Measurements from ENCODE around the gene HMGA1.
"Not testable (repeated sequence)": the region's sequence is repeated elsewhere in the genome, so short reads cannot be mapped to it uniquely, and the experiment has no call there.

The HMGA1 gene

GRCh38 chr6:34248727-34249468 is 12.2 kb downstream of the HMGA1 start, which contains the start of gene SMIM29:
TSS of gene SMIM29 (minus strand) at chr6:34249006. CDS start at chr6:34247791, 1,215 bp downstream.
- no peaks in the 10 kb centered on the region for H3K36me3 ChIP-seq (ENCODE audit: control insufficient read depth in 2 of 2, insufficient read depth in 2 of 2, low read length in 2 of 2)
- no peaks in the 10 kb centered on the region for H3K9me3 ChIP-seq (ENCODE audit: control insufficient read depth in 2 of 2, low read length in 2 of 2)
- H3K4me3 ChIP-seq (ENCODE audit: low read length in 2 of 2) = peak within 1 kb of the TSS; percentile 92 to 94
- H3K9ac ChIP-seq (ENCODE audit: low read length in 2 of 2) = peak within 1 kb of the TSS; percentile 75 to 84
- H3K4me1 ChIP-seq (ENCODE audit: control insufficient read depth, insufficient read depth, low read length) = peaks cover 31% of the 10 kb centered on the region
- no peaks in the 10 kb centered on the region for H3K27me3 ChIP-seq (ENCODE audit: control insufficient read depth in 1 of 2, insufficient read depth in 2 of 2, low read length in 2 of 2)
- peak within 1 kb of the TSS; percentile 58 for H3K27ac ChIP-seq (ENCODE audit: low read length)

DNA sequence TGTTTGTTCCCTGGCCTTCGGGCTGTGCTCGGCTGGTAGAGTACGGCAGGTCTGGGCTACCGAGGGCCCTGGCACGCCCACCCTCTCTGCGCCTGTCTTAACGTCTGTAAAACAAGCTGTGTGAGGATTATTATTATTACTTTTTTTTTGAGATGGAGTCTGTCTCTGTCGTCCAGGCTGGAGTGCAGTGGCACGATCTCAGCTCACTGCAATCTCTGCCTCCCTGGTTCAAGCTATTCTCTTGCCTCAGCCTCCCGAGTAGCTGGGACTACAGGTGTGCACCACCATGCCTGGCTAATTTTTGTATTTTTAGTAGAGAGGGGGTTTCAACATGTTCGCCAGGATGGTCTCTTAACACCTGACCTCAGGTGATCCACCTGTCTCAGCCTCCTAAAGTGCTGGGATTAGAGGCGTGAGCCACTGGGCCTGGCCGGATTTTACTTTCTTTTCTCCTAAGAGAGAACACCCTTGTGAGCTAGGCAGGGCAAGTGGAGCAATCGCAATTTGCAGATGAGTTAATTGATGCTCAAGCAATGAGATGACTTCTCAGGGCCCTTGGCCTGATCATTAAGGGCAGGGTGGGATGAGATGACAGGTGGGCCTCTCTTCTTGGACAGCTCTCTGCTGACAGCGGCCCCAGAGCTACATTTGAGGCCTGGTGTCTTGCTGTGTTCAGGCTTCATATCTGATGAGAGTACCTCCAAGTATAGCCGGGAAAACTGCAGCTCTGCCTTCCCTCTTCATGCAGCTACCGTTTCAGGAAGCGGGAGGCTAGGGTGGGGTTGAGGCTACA is 13.0 kb downstream of the HMGA1 start:
- H3K27ac ChIP-seq (ENCODE audit: low read length) = peak overlapping the region; percentile 46
- peak overlapping the region; percentile 71 to 94 for H3K4me3 ChIP-seq (ENCODE audit: low read length in 2 of 2)

GRCh38 chr6:34252395-34252794 is 15.7 kb downstream of the HMGA1 start:
- H3K9ac ChIP-seq (ENCODE audit: low read length in 2 of 2); H3K9me3 ChIP-seq (ENCODE audit: control insufficient read depth in 2 of 2, low read length in 2 of 2); H3K4me3 ChIP-seq (ENCODE audit: low read length in 2 of 2); H3K27me3 ChIP-seq (ENCODE audit: control insufficient read depth in 1 of 2, insufficient read depth in 2 of 2, low read length in 2 of 2); H3K27ac ChIP-seq (ENCODE audit: low read length); H3K36me3 ChIP-seq (ENCODE audit: control insufficient read depth in 2 of 2, insufficient read depth in 2 of 2, low read length in 2 of 2): not testable (repeated sequence)
- peaks cover 20% of the 10 kb centered on the region for H3K4me1 ChIP-seq (ENCODE audit: control insufficient read depth, insufficient read depth, low read length)

More for the DNA sequence above, 13.0 kb downstream of the HMGA1 start:
- peak overlapping the region; percentile 58 to 84 for H3K9ac ChIP-seq (ENCODE audit: low read length in 2 of 2)
- H3K9me3 ChIP-seq (ENCODE audit: control insufficient read depth in 2 of 2, low read length in 2 of 2) = no peaks in the 10 kb centered on the region
- no peaks in the 10 kb centered on the region for H3K27me3 ChIP-seq (ENCODE audit: control insufficient read depth in 1 of 2, insufficient read depth in 2 of 2, low read length in 2 of 2)
- H3K36me3 ChIP-seq (ENCODE audit: control insufficient read depth in 2 of 2, insufficient read depth in 2 of 2, low read length in 2 of 2) = no peaks in the 10 kb centered on the region
- peaks cover 23% of the 10 kb centered on the region for H3K4me1 ChIP-seq (ENCODE audit: control insufficient read depth, insufficient read depth, low read length)

DNA sequence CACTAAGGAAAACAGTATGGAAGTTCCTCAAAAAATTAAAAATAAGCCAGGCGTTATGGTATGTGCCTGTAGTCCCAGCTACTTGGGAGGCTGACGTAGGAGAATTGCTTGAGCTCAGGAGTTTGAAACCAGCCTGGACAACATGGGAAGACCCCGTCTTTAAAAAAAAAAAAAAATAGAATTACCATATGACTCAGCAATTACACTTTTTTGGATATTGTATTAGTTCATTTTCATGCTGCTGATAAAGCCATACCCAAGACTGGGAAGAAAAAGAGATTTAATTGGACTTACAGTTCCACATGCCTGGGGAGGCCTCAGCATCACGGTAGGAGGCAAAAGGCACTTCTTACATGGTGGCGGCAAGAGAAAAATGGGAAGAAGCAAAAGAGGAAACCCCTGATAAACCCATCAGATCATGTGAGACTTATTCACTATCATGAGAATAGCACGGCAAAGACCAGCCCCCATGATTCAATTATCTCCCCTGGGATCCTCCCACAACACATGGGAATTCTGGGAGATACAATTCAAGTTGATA is 22.9 kb downstream of the HMGA1 start:
- H3K9ac ChIP-seq (ENCODE audit: low read length in 2 of 2) = no peak overlapping the region
- H3K27me3 ChIP-seq (ENCODE audit: control insufficient read depth in 1 of 2, insufficient read depth in 2 of 2, low read length in 2 of 2) = no peaks in the 10 kb centered on the region
- no peak overlapping the region for H3K27ac ChIP-seq (ENCODE audit: low read length)
- H3K4me1 ChIP-seq (ENCODE audit: control insufficient read depth, insufficient read depth, low read length) = no peaks in the 10 kb centered on the region
- H3K9me3 ChIP-seq (ENCODE audit: control insufficient read depth in 2 of 2, low read length in 2 of 2) = no peaks in the 10 kb centered on the region
- H3K4me3 ChIP-seq (ENCODE audit: low read length in 2 of 2) = no peak overlapping the region
- no peaks in the 10 kb centered on the region for H3K36me3 ChIP-seq (ENCODE audit: control insufficient read depth in 2 of 2, insufficient read depth in 2 of 2, low read length in 2 of 2)

GRCh38 chr6:34260576-34261267 is 24.0 kb downstream of the HMGA1 start:
- Histone ChIP-seq H3K4me3 (ENCODE audit: low read length in 2 of 2) (no peak overlapping the region), H3K9ac (ENCODE audit: low read length in 2 of 2) (no peak overlapping the region), H3K36me3 (ENCODE audit: control insufficient read depth in 2 of 2, insufficient read depth in 2 of 2, low read length in 2 of 2) (no peaks in the 10 kb centered on the region), H3K27ac (ENCODE audit: low read length) (no peak overlapping the region), H3K9me3 (ENCODE audit: control insufficient read depth in 2 of 2, low read length in 2 of 2) (no peaks in the 10 kb centered on the region), H3K27me3 (ENCODE audit: control insufficient read depth in 1 of 2, insufficient read depth in 2 of 2, low read length in 2 of 2) (no peaks in the 10 kb centered on the region), H3K4me1 (ENCODE audit: control insufficient read depth, insufficient read depth, low read length) (no peaks in the 10 kb centered on the region)

- not testable (repeated sequence) for H3K36me3 ChIP-seq (ENCODE audit: control insufficient read depth in 2 of 2, insufficient read depth in 2 of 2, low read length in 2 of 2); H3K27ac ChIP-seq (ENCODE audit: low read length); H3K9me3 ChIP-seq (ENCODE audit: control insufficient read depth in 2 of 2, low read length in 2 of 2); H3K4me1 ChIP-seq (ENCODE audit: control insufficient read depth, insufficient read depth, low read length); H3K9ac ChIP-seq (ENCODE audit: low read length in 2 of 2); H3K27me3 ChIP-seq (ENCODE audit: control insufficient read depth in 1 of 2, insufficient read depth in 2 of 2, low read length in 2 of 2); H3K4me3 ChIP-seq (ENCODE audit: low read length in 2 of 2)
Observed at GRCh38 chr6:34263484-34263883, 26.8 kb downstream of the HMGA1 start.

DNA sequence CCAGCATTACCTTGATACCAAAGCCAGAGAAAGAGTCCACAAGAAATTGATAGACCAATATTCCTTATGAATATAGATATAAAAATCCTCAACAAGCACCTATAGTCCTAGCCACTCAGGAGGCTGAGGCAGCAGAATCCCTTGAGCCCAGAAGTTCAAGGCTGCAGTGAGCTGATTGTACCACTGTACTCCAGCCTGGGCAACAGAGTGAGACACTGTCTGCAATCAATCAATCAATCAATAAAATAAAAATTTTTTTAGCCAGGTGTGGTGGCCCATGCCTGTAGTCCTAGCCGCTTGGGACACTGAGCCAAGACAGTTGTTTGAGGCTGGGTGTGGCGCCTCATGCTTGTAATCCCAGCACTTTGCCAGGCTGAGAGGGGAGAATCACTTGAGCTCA is 31.1 kb downstream of the HMGA1 start:
- no peak overlapping the region for H3K9ac ChIP-seq (ENCODE audit: low read length in 2 of 2)
- no peaks in the 10 kb centered on the region for H3K9me3 ChIP-seq (ENCODE audit: control insufficient read depth in 2 of 2, low read length in 2 of 2)
- H3K4me1 ChIP-seq (ENCODE audit: control insufficient read depth, insufficient read depth, low read length) = no peaks in the 10 kb centered on the region
- H3K27me3 ChIP-seq (ENCODE audit: control insufficient read depth in 1 of 2, insufficient read depth in 2 of 2, low read length in 2 of 2) = no peaks in the 10 kb centered on the region
- no peaks in the 10 kb centered on the region for H3K36me3 ChIP-seq (ENCODE audit: control insufficient read depth in 2 of 2, insufficient read depth in 2 of 2, low read length in 2 of 2)
- no peak overlapping the region for H3K27ac ChIP-seq (ENCODE audit: low read length)
- H3K4me3 ChIP-seq (ENCODE audit: low read length in 2 of 2) = no peak overlapping the region

GRCh38 chr6:34269132-34269531 is 32.5 kb downstream of the HMGA1 start:
- H3K9me3 ChIP-seq (ENCODE audit: control insufficient read depth in 2 of 2, low read length in 2 of 2); H3K4me3 ChIP-seq (ENCODE audit: low read length in 2 of 2); H3K27me3 ChIP-seq (ENCODE audit: control insufficient read depth in 1 of 2, insufficient read depth in 2 of 2, low read length in 2 of 2); H3K9ac ChIP-seq (ENCODE audit: low read length in 2 of 2); H3K4me1 ChIP-seq (ENCODE audit: control insufficient read depth, insufficient read depth, low read length); H3K36me3 ChIP-seq (ENCODE audit: control insufficient read depth in 2 of 2, insufficient read depth in 2 of 2, low read length in 2 of 2); H3K27ac ChIP-seq (ENCODE audit: low read length): not testable (repeated sequence)

DNA sequence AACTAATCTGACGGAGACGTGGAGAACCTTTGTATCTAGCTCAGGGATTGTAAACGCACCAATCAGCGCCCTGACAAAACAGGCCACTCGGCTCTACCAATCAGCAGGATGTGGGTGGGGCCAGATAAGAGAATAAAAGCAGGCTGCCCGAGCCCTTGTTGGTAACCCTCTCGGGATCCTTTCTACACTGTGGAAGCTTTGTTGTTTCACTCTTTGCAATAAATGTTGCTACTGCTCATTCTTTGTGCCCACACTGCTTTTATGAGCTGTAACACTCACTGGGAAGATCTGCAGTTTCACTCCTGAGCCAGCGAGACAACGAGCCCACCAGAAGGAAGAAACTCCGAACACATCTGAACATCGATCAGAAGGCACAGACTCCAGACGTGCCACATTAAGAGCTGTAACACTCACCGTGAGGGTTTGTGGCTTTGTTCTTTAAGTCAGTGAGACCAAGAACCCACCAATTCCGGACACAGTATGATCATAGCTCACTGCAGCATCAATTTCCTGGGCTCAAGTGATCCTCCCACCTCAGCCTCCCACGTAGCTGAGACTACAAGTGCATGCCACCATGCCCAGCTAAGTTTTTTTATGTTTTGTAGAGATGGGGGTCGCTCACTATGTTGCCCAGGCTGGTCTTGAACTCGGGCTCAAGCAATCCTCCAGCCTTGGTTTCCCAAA is 33.1 kb downstream of the HMGA1 start:
- not testable (repeated sequence) for H3K36me3 ChIP-seq (ENCODE audit: control insufficient read depth in 2 of 2, insufficient read depth in 2 of 2, low read length in 2 of 2); H3K4me3 ChIP-seq (ENCODE audit: low read length in 2 of 2); H3K4me1 ChIP-seq (ENCODE audit: control insufficient read depth, insufficient read depth, low read length); H3K9ac ChIP-seq (ENCODE audit: low read length in 2 of 2); H3K27me3 ChIP-seq (ENCODE audit: control insufficient read depth in 1 of 2, insufficient read depth in 2 of 2, low read length in 2 of 2); H3K27ac ChIP-seq (ENCODE audit: low read length); H3K9me3 ChIP-seq (ENCODE audit: control insufficient read depth in 2 of 2, low read length in 2 of 2)

Data from stomach smooth muscle (tissue), 2 donors.